ENCODE measurements around the gene SORCS2.
A peak's percentile ranks its signal among the peaks of the same experiment; 100 is the strongest.

SORCS2 gene

DNA sequence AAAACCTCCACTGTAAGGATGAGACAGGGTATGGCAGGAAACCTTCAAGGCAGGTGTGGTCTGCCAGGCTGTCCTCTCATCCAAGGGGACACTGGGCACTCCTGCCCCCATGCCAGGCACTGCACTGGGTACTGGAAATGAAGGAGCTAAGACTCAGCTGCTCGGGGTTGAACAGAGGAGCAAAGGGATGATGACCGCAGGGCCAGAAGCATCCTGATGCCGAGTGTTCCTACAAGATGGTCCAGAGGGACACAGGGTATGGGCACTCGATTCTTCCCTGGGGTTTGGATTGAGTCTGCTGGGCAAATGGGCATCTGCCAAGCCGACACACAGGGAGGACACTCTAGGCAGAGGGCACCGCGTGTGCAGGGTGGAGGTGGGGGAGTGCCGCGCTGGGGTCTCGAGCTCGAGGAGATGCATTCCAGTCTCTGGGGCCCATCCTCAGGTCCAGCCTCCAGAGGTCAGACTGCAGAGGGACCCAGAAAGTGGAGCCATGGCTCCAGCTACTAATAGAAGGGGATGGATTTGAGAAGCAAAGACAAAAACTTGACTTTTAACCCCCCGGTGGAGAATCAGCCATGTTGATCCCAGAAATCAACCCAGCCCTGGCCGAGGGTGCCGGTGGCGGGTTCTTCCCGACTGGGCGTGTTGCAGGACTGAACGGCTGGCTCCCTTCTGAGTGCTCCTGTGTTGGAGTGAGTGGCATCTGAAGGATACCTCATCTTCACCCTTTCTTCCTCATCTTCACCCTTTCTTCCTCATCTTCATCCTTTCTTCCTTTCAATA, 500.3 kb downstream of the SORCS2 start:
- no peak for DNase-seq (ENCODE audit: low read depth)

GRCh38 chr4:7693237-7693608, 500.9 kb downstream of the SORCS2 start:
- DNase-seq (ENCODE audit: low read depth), result no peak

DNA sequence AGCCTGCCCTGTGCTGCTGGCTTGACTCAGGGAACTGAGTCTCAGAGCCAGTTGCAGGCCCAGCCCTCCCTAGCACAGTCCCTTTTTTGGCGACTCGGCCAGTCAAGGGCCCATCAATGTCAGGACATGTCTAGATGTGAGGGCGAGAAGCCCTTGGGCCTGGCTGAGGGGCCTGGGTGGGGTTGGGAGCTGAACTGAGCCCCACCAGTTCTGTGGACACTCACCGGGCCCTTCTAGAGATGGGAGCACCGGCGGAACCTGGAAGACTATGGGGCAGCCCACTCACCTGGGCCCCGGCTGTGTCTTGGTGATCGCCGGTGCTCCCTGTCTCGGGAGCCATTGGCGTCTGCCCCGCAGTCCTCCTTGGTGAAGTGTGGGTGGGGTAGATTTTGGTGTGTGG, 501.4 kb downstream of the SORCS2 start:
- no peak for DNase-seq (ENCODE audit: low read depth)

- DNase-seq (ENCODE audit: low read depth), result no peak
Observed at GRCh38 chr4:7694324-7694723, 502.0 kb downstream of the SORCS2 start.

DNA sequence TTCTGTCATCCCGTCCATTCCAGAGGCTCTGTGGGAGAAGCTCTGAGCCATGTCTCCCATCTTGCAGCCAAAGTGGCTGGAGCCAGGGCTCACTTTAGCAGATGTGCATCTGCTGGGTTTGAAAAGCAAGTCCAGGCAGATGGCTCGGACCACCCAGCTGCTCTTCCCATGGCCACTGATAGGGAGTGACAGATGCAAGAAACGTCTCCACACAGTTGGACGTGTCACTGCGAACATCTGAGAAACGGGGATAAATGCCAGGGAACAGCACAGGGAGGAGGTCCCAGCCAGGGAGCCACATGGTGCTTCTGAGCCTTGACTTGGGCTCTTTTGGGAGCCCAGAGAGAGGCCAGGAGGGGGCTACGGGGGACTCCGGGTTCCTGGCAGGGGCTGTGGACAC, 505.0 kb downstream of the SORCS2 start:
- no peak for DNase-seq (ENCODE audit: low read depth)

DNA sequence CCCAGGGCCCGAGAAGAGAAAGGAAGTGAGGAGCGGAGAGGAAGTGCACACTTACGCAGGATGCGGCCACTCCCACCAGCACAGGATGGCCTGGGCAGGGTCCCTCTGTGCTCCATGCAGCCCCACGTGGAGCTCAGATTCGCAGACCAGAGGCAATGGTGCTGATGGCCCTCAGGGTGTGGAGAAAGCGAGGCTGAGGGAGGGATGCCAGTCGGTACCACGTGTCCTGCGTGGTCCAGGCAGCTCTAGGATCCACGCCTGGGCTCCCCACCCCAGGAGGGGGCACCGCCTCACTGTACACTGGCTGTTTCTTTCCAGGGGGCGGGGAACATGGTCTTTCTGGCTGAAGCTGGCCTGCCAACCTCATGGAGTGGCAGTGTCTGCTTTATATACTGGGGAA, 505.5 kb downstream of the SORCS2 start:
- DNase-seq (ENCODE audit: low read depth), result no peak

GRCh38 chr4:7698584-7698983, 506.2 kb downstream of the SORCS2 start:
- DNase-seq (ENCODE audit: low read depth), result no peak

DNA sequence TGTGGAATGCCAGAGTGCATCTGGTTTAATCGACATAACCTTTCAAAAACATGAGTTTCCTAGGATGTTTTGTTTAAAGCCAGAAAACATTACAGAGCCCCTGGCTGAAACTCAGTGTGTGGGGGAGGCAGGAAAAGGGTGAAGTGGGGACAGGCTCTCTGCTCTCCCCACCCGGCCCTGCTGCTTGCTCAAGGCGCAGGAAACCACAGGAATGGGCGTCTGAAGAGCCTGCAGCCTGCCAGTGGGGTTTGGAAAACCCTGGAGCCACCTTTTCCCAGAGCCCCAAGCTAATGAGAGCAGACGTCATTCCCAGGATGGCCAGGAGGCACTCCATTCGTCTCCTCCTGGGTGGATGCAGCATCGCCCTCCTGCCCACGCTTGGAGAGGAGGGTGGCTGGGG, 506.7 kb downstream of the SORCS2 start:
- DNase-seq (ENCODE audit: low read depth), result peak; percentile 71

- DNase-seq (ENCODE audit: low read depth), result no peak
Observed at GRCh38 chr4:7699825-7700224, 507.5 kb downstream of the SORCS2 start.

DNA sequence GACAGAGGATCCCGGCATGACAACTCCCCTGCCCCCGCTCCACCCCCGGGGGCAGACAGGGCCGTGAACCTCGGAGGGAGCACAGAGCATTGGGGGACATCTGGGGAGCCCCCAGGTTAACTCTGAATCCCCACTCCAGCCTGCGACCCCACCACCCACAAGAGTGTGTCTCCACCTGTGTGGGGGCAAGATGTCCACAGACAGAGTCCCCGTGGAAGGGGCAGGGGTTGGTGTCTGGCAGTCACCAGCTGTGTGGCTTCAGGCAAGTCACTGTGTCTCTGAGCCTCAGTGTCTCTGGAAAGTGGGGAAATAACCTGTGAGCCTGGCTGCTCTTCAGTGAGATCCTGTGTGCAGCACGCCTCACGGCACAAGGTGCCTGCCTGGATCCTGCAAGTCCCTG, 508.3 kb downstream of the SORCS2 start:
- no peak for DNase-seq (ENCODE audit: low read depth)

DNA sequence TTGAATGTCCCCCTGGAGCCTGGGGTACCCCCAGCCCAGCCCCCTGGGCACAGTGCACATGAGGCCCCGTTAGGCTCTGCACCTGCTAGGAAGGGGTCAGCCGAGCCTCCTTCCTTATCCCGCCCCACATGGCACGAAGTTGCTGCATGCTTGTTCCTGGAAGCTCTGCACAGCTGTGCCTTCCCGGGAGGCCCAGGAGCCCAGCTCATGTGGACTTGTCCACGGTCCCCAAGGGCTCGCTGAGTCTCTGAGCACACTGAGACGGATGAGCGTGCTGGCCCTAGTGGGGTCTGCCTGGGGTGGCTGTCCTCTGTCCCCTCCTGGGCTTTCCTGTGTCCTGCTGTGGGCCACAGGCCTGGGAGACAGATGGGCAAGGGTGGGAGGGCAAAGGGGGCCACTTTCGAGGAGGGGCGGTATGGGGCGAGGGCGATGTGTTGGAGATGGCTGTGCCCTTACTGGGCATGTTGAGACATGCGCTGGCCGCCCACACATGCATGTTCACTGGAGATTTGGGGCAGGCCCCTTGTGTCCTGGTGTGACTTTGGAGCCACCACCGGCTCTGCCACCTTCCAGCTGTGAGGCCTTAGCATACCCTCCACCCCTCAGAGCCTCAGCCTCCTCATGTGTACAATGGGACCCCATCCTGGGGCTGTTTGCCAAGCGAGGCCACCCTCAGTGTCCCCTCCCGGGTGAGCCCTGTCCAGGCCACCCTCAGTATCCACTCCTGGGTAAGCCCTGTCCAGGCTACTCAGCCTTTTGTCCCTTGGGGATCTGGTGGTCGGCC, 509.7 kb downstream of the SORCS2 start:
- DNase-seq (ENCODE audit: low read depth), result no peak

- DNase-seq (ENCODE audit: low read depth), result no peak
Observed at GRCh38 chr4:7703688-7704087, 511.4 kb downstream of the SORCS2 start.

GRCh38 chr4:7704091-7704490, 511.8 kb downstream of the SORCS2 start:
- no peak for DNase-seq (ENCODE audit: low read depth)

DNA sequence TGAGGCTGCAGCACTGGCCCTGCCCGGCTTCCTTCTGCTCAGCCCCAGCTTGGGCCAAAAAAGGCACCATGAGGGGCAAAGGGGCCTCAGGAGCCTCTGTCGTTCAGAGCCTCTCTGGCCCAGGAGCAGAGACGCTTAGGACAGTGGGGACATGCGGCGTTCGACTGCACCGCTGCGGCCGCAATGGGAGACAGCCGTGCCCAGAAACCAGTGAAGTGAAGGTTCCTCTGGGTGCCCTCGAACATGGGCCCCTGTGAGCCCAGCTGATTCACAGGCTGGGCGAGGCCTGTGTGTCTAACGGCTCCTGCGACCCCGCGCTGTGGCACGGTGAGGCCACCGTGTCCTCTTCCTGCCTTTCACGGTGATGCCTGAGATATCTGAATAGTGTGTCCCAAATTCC, 512.3 kb downstream of the SORCS2 start:
- no peak for DNase-seq (ENCODE audit: low read depth)

- no peak for DNase-seq (ENCODE audit: low read depth)
Observed at GRCh38 chr4:7705062-7705461, 512.7 kb downstream of the SORCS2 start.

DNA sequence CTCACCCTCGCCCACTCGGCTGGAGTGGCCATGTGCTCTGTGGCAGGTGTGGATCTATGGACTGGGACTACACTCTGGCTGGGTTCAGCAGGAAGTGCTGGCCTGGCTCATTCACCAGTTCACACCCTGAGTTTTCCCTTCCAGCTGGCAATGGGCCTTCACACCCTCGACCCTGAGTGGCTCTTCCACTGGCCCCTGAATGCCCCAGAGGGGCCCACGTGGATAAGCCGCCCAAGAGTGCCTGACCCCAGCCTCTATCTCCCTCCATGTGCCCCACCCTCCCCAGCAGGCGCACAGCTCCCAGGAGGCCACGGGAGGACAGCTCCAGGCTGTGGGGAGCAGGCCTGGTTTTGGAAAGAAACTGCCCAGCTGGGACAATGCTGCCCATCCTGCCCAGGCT, 513.3 kb downstream of the SORCS2 start:
- no peak for DNase-seq (ENCODE audit: low read depth)

DNA sequence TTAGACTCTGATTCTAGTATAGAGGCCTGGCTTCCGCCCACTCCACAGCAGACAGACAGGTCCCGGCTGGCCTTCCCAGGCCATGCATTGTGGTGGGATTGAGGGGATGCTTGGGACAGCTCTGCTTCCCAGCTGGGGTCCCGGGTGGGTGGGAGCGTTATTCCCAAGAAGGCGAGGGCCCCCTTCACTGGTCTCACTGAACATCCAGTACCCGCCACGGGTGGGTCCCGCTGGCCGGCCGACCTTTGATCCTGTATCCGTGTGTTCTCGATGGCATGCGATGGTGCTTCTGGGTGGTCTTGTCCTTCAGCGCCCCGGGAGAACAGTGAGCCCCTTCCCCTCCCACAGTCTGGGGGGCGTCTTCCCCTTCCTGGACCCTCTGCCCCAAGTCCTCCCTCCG, 515.9 kb downstream of the SORCS2 start:
- DNase-seq (ENCODE audit: low read depth), result no peak

DNA sequence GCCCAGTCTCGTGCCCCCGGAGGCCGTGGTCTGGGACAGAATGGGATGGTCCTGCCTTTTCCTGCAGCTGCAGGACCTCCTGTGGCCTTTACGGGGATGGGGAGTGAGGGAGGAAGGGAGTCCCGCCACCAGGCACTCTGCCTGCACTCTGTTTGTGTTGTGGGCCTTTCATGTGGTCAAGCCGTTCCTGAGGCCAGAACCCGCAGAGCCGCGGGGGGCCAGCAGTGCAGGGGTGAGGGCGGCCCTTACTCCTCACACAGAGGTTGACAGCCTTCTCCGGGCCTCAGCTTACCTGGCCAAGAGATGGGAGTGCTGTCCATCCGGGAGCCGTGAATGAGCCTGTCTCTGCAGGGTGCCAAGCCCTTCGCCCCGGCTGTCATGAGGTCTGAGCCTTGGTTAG, 516.6 kb downstream of the SORCS2 start:
- peak; percentile 11 for DNase-seq (ENCODE audit: low read depth)

- DNase-seq (ENCODE audit: low read depth), result no peak
Observed at GRCh38 chr4:7709431-7709830, 517.1 kb downstream of the SORCS2 start.

GRCh38 chr4:7710126-7710525, 517.8 kb downstream of the SORCS2 start:
- DNase-seq (ENCODE audit: low read depth), result no peak

GRCh38 chr4:7710576-7711306, 518.4 kb downstream of the SORCS2 start:
- DNase-seq (ENCODE audit: low read depth), result no peak

- no peak for DNase-seq (ENCODE audit: low read depth)
Observed at GRCh38 chr4:7711307-7711963, 519.1 kb downstream of the SORCS2 start.
